ENCODE data around the gene CLDN25. TPM values are rescaled to one million over a fixed set of nuclear protein-coding genes. Genes with fewer than 3 reads are reported as not detected.
"Not testable (repeated sequence)": the region's sequence is repeated elsewhere in the genome, so short reads cannot be mapped to it uniquely, and the experiment has no call there.

Gene CLDN25
- total and polyA plus RNA-seq, 2 donors: not detected

DNA sequence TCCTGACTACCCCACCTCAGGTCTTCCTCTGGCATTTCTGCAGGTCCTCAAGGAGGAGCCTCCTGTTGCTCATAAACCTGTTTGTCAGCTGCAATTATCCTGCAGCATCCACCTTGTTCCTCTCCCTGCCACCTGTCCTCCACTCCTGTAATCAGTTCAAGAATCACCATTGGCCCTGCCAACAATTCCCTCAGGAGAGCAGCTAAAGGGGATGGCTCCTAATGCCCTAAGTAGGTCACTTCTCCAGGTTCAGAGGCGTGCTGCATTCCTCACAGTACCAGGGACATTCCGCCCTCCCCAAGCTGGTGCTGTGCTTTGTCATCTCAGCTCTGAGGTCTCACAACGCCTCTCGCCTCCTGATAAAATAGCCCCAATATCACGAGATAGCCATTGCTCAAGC lies 2.1 kb downstream of the CLDN25 start:
- no peaks in the 10 kb centered on the region for H3K36me3 ChIP-seq (ENCODE audit: insufficient read depth)
- no peak overlapping the region for H3K4me3 ChIP-seq (ENCODE audit: low read depth, low read length)
- DNase-seq (ENCODE audit: extremely low spot score): no peak
- no peak overlapping the region for H3K27ac ChIP-seq (ENCODE audit: low read depth)
- no peaks in the 10 kb centered on the region for H3K4me1 ChIP-seq (ENCODE audit: insufficient read depth)
- 75% methylated on average over 5 of the region's 5 CpGs for WGBS

- Histone ChIP-seq H3K4me1 (ENCODE audit: insufficient read depth) (no peaks in the 10 kb centered on the region), H3K27ac (ENCODE audit: low read depth) (no peak overlapping the region), H3K4me3 (ENCODE audit: low read depth, low read length) (no peak overlapping the region), H3K36me3 (ENCODE audit: insufficient read depth) (no peaks in the 10 kb centered on the region)
- 85% methylated on average over 1 of the region's 1 CpG for WGBS
- no peak for DNase-seq (ENCODE audit: extremely low spot score)
These were observed 2.5 kb downstream of the CLDN25 start for GRCh38 chr11:113782134-113782533.

DNA sequence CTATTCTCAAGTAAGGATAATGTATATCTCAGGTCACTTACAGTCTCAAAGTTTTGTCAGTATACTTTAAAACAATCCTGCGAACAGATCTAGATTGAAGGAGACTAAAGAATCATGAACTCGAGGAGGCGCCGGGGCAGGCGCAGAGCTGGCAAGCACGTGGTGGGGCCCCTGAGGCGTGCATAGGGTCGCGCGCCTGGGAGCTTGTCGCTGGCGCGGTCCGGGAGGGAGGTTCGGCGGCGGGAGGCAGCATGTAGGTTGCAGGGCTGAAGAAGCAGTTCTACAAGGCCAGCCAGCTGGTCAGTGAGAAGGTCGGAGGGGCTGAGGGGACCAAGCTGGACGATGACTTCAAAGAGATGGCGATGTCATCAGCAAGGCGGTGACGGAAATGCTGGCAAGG lies 9.4 kb downstream of the CLDN25 start:
- not testable (repeated sequence) for H3K36me3 ChIP-seq (ENCODE audit: insufficient read depth); H3K4me3 ChIP-seq (ENCODE audit: low read depth, low read length); DNase-seq (ENCODE audit: extremely low spot score); H3K27ac ChIP-seq (ENCODE audit: low read depth); H3K4me1 ChIP-seq (ENCODE audit: insufficient read depth)
- 88% methylated on average over 22 of the region's 22 CpGs for WGBS

GRCh38 chr11:113789675-113790320 lies 10.2 kb downstream of the CLDN25 start:
- Histone ChIP-seq H3K4me3 (ENCODE audit: low read depth, low read length) (no peak overlapping the region), H3K4me1 (ENCODE audit: insufficient read depth) (no peaks in the 10 kb centered on the region), H3K27ac (ENCODE audit: low read depth) (no peak overlapping the region), H3K36me3 (ENCODE audit: insufficient read depth) (no peaks in the 10 kb centered on the region)
- WGBS: 84% methylated on average over 35 of the region's 35 CpGs
- no peak for DNase-seq (ENCODE audit: extremely low spot score)

DNA sequence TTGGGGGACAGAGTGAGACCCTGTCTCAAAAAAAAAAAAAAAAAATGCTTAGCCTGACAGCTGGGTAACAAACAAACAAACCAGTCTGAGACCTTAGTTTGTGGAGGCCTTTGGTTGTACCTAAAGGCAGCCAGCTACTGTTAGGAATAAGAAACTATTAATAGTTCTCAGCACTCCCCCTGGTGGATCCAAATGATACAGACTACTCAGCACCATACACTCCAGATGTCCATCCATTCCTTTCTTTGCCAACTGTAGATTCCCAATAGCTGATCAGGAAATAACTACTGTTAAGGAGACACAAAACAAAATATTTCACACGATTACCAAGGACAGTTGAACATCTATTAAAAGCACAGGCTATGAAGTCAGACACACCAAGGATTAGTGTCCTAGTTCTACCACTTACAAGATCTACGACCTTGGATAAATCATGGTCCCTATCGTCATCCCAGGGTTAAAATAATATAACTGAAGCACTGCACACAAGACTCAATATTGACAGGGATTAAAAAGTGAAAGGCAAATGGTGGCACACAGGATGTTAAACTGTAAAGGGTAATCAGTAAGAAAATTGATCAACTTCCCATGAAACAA lies 17.2 kb downstream of the CLDN25 start:
- Histone ChIP-seq H3K4me3 (ENCODE audit: low read depth, low read length) (no peak overlapping the region), H3K27ac (ENCODE audit: low read depth) (no peak overlapping the region), H3K4me1 (ENCODE audit: insufficient read depth) (no peaks in the 10 kb centered on the region), H3K36me3 (ENCODE audit: insufficient read depth) (peaks cover 5% of the 10 kb centered on the region)
- 69% methylated on average over 3 of the region's 3 CpGs for WGBS
- DNase-seq (ENCODE audit: extremely low spot score): no peak

- Histone ChIP-seq H3K27ac (ENCODE audit: low read depth) (no peak overlapping the region), H3K4me3 (ENCODE audit: low read depth, low read length) (no peak overlapping the region), H3K36me3 (ENCODE audit: insufficient read depth) (peaks cover 14% of the 10 kb centered on the region), H3K4me1 (ENCODE audit: insufficient read depth) (no peaks in the 10 kb centered on the region)
- no peak for DNase-seq (ENCODE audit: extremely low spot score)
These were observed 23.0 kb downstream of the CLDN25 start for GRCh38 chr11:113802621-113803020.

- H3K27ac ChIP-seq (ENCODE audit: low read depth): no peak overlapping the region
- no peaks in the 10 kb centered on the region for H3K4me1 ChIP-seq (ENCODE audit: insufficient read depth)
- DNase-seq (ENCODE audit: extremely low spot score): no peak
- H3K36me3 ChIP-seq (ENCODE audit: insufficient read depth): peaks cover 13% of the 10 kb centered on the region
- H3K4me3 ChIP-seq (ENCODE audit: low read depth, low read length): no peak overlapping the region
These were observed 26.0 kb downstream of the CLDN25 start for GRCh38 chr11:113805640-113806039.

DNA sequence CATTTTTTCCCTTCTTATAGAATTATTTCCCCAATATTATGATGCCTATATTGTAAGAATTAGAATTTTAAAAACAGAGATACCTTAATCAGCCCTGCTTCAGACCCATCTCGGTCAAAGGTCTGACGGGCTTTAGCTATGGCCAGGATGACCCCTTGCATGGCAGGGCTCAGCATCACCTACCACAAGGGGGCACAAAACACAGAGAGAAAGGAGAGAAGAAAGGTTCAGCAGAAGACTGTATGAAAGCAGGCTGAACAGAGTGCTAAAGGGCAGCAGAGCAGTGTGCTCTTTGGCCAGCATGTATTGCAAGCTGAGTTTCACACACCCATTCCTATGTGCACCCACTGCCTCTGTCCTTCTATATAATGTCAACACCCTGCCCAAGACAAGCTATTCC lies 26.8 kb downstream of the CLDN25 start:
- WGBS: 96% methylated on average over 2 of the region's 2 CpGs
- no peak overlapping the region for H3K27ac ChIP-seq (ENCODE audit: low read depth)
- H3K36me3 ChIP-seq (ENCODE audit: insufficient read depth): peaks cover 13% of the 10 kb centered on the region
- DNase-seq (ENCODE audit: extremely low spot score): no peak
- no peak overlapping the region for H3K4me3 ChIP-seq (ENCODE audit: low read depth, low read length)
- H3K4me1 ChIP-seq (ENCODE audit: insufficient read depth): no peaks in the 10 kb centered on the region

GRCh38 chr11:113808931-113809330 lies 29.3 kb downstream of the CLDN25 start:
- H3K27ac ChIP-seq (ENCODE audit: low read depth): no peak overlapping the region
- H3K4me3 ChIP-seq (ENCODE audit: low read depth, low read length): no peak overlapping the region
- no peaks in the 10 kb centered on the region for H3K4me1 ChIP-seq (ENCODE audit: insufficient read depth)
- WGBS: 47% methylated on average over 2 of the region's 2 CpGs
- DNase-seq (ENCODE audit: extremely low spot score): no peak
- peaks cover 2% of the 10 kb centered on the region for H3K36me3 ChIP-seq (ENCODE audit: insufficient read depth)

DNA sequence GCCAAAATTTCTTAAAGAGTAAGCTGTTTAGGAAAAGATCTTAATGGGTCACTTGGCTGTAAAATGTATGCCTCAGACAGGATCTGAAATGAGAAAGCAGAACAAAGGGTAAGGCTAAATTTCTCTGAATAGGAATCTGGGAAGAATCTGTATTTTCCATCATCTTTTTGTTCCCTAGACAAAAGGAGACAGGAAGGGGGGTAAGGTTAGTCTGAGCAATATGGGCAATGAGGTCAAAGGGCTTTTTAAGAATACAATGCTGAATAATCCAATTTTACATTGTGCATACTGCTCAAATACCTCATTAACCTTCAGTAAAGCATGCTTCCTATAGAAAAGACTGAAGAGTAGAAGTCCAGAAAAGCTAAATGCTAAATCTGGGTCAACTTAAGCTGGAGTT lies 34.6 kb downstream of the CLDN25 start:
- peaks cover 4% of the 10 kb centered on the region for H3K36me3 ChIP-seq (ENCODE audit: insufficient read depth)
- DNase-seq (ENCODE audit: extremely low spot score): no peak
- H3K4me3 ChIP-seq (ENCODE audit: low read depth, low read length): no peak overlapping the region
- no peaks in the 10 kb centered on the region for H3K4me1 ChIP-seq (ENCODE audit: insufficient read depth)
- no peak overlapping the region for H3K27ac ChIP-seq (ENCODE audit: low read depth)

DNA sequence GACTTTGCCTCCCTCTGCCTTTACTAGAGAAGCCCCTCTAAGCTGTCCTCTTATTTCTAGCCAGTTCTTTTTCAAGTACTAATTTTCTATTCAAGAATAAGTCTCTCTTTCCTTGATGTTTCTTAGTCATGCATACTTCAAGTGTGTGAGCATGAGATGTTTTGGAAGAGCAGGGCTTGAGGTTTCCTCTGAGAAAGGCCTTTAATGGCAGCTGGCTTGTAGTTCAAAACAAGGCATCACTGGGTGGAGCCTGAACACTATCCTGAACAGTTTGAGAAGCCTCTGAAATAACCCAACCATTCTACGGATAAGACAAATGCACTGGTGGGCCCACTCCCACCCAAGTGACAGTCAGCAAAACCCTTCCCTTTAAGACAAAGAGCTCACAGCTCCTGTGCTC lies 37.6 kb downstream of the CLDN25 start:
- WGBS: 89% methylated on average over 1 of the region's 1 CpG
- no peak overlapping the region for H3K27ac ChIP-seq (ENCODE audit: low read depth)
- DNase-seq (ENCODE audit: extremely low spot score): no peak
- H3K36me3 ChIP-seq (ENCODE audit: insufficient read depth): peaks cover 2% of the 10 kb centered on the region
- H3K4me3 ChIP-seq (ENCODE audit: low read depth, low read length): no peak overlapping the region
- no peaks in the 10 kb centered on the region for H3K4me1 ChIP-seq (ENCODE audit: insufficient read depth)

DNA sequence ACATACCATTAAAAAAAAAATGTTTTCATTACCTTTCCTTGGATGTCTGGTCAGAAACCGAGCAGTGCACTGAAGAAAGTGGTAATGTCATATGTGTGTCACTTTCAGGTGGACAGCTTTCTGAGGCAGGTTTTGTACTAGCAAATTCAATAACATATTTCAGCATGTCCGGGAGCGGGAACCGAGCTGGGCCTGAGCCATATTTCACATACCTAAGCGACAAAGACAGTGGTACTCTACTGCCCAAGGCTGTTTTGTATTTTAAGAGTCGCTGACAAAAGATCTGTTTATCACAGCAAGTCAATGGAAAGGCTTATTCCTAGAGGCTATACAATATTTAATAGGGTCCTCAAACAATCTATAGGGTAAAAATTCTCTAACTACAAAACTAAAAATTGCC lies 38.0 kb downstream of the CLDN25 start:
- no peak overlapping the region for H3K27ac ChIP-seq (ENCODE audit: low read depth)
- peaks cover 2% of the 10 kb centered on the region for H3K36me3 ChIP-seq (ENCODE audit: insufficient read depth)
- 91% methylated on average over 6 of the region's 6 CpGs for WGBS
- H3K4me3 ChIP-seq (ENCODE audit: low read depth, low read length): no peak overlapping the region
- no peaks in the 10 kb centered on the region for H3K4me1 ChIP-seq (ENCODE audit: insufficient read depth)
- no peak for DNase-seq (ENCODE audit: extremely low spot score)

DNA sequence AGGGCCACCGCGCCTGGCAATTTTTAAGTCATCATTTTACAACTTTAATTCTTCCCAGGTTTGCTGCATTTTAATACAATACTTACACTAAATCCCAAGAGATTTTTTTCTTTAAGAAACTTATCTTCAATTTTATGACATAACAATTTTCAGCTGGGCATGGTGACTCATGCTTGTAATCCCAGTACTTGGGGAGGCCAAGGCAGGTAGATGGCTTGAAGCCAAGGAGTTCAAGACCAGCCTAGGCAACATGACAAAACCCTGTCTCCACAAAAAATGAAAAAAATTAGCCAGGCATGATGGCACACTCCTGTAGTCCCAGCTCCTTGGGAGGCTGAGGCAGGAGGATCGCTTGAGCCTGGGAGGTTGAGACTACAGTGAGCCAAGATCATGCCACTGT lies 38.8 kb downstream of the CLDN25 start:
- Histone ChIP-seq H3K4me3 (ENCODE audit: low read depth, low read length) (no peak overlapping the region), H3K27ac (ENCODE audit: low read depth) (no peak overlapping the region), H3K4me1 (ENCODE audit: insufficient read depth) (no peaks in the 10 kb centered on the region), H3K36me3 (ENCODE audit: insufficient read depth) (peaks cover 2% of the 10 kb centered on the region)
- no peak for DNase-seq (ENCODE audit: extremely low spot score)
- 96% methylated on average over 3 of the region's 3 CpGs for WGBS

DNA sequence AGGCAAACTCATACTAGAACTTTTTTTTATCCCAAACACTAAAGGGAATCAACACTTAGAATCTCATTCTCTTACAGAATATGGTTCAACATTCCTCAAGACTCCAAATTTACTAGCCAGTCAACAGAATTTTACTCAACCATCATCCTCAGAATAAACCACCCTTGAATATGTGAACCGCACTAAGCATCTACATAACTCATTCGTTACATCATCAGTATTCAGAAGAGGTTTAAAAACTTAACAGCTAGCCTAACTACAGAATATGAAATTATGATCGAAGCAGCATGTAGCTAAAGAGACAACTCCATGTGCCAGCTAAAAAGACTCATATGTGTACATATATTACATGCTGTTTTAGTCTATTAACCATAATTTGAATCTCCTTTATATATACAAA lies 47.9 kb downstream of the CLDN25 start:
- Histone ChIP-seq H3K4me1 (ENCODE audit: insufficient read depth) (no peaks in the 10 kb centered on the region), H3K36me3 (ENCODE audit: insufficient read depth) (peaks cover 3% of the 10 kb centered on the region), H3K27ac (ENCODE audit: low read depth) (no peak overlapping the region), H3K4me3 (ENCODE audit: low read depth, low read length) (no peak overlapping the region)
- DNase-seq (ENCODE audit: extremely low spot score): no peak
- 97% methylated on average over 3 of the region's 3 CpGs for WGBS

GRCh38 chr11:113828191-113828590 lies 48.6 kb downstream of the CLDN25 start:
- H3K27ac ChIP-seq (ENCODE audit: low read depth): no peak overlapping the region
- DNase-seq (ENCODE audit: extremely low spot score): no peak
- 90% methylated on average over 1 of the region's 1 CpG for WGBS
- peaks cover 3% of the 10 kb centered on the region for H3K36me3 ChIP-seq (ENCODE audit: insufficient read depth)
- no peaks in the 10 kb centered on the region for H3K4me1 ChIP-seq (ENCODE audit: insufficient read depth)
- H3K4me3 ChIP-seq (ENCODE audit: low read depth, low read length): no peak overlapping the region

Measured in urinary bladder (tissue), 4 donors.